Activated effector memory CD4-positive, alpha-beta T cell treated with Interleukin-2 at 50 U/mL for 16 hours (primary cell): Measurements from ENCODE around the gene FEN1.
A peak's percentile ranks its signal among the peaks of the same experiment; 100 is the strongest.

Experiments used
- DNase-seq: peaks from one replicate; pipeline ENCODE4 v3.0.0-alpha.2; 2020

Gene FEN1

GRCh38 chr11:61797263-61797944 is 4.7 kb downstream of the FEN1 start:
- DNase-seq: peak; percentile 54

DNA sequence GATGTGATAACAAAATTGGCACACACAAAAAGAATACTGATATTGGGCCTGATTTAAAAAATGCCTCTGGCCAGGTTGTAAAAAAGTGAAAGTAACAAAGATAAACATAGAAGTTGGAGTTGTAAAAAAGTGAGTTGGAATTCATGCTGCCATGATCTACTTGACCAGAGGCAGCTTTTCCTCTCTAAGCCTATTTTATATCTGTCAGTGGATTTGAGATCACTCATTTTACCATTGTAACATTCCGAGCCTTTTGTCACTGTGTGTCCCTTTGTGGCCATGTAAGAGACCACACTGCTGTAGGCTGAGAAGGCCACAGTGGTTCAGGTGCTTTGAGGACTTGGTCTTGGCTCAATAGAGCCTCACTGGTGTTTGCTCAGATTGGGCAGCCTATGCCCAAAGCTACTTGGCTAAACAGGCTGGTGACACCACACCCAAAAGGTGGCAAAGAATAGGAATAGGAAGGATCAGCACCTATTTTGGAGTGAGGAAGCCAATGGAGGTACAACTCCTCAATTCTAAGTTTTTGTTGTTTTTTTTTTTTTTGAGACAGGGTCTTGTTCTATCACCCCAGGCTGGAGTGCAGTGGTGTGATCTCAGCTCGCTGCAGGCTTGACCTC is 7.1 kb downstream of the FEN1 start:
- DNase-seq: no peak

DNA sequence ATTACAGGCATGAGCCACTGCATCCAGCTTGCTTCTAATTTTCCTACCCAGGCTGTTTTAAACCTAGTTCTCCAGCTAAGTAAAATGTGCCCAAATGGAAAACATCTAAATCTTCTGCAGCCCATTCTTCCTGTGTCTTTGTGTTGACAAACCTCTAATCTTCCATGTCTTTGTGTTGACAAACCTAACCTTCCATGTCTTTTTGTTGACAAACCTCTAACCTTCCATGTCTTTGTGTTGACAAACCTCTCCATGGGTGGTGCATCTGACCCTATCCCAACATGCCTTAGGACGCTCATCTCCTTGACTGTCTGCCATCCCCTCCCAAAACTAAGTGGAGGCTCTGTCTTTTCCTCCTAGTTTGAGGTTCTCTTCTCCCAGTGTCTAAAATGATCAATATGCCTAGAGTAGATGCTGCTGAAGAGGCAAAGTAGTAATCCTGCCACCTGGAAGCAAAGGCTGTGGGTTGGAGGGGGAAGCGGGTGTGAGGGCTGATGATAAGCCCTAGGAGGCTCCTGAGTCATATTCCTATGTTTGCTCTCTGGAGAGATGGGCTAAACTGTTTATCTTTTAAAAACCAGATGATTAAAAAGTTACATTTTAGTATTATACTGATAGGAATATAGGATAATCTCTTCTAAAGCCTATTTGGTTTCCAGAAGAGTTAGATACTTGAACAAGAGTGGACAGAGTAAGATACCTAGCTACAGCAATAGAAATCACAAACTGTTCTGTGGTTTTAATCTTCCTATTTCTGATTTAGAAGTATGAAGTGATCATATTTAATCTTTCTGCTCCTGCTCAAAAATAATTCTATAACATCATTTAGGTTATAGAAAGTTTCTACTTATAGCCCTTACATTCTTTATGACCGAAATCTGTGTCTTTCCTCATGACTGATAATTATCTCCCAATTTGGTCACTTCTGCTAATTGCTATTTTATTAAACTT is 7.9 kb downstream of the FEN1 start:
- DNase-seq: no peak

DNA sequence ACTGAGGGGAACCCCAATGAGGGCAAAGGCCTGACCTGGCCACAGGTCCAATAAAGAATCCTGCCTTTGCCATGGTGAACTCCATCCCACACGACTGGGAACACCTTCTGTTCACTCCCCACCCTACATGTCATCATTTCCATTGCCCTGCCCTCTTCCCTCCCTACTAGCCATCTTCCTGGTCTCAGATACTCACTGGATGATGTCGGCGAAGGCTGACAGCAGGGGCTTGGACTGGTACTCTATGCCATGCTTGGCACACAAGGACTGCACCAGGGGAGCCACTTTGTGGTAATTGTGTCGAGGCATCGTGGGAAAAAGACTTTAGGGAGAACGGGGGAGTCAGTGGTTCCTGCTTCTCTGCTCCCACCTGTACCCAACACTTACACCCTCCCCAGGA is 9.9 kb downstream of the FEN1 start:
- DNase-seq: no peak

- DNase-seq: no peak
These were observed 11.4 kb downstream of the FEN1 start for GRCh38 chr11:61803889-61804647.

GRCh38 chr11:61805146-61805545 is 12.4 kb downstream of the FEN1 start:
- DNase-seq: no peak

GRCh38 chr11:61806785-61807184 is 14.1 kb downstream of the FEN1 start:
- no peak for DNase-seq

GRCh38 chr11:61810671-61811175 is 18.0 kb downstream of the FEN1 start:
- no peak for DNase-seq

DNA sequence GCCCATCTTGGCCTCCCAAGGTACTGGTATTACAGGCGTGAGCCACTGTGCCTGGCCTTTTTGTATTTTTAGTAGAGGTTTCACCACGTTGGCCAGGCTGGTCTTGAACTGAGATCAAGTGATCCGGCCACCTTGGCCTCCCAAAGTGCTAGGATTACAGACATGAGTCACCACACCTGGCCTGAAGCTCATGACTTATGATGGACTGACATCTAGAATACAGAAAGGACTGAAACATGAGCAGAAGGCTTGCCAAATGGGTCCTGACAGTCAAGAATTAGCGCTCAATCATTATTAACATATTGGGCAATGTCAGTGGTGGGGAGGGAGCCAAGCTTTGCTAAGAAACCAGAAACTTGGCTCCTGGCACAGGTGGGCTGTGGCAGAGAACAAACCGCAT is 19.1 kb downstream of the FEN1 start:
- no peak for DNase-seq

- DNase-seq: no peak
These were observed 20.2 kb downstream of the FEN1 start for GRCh38 chr11:61812736-61813411.

DNA sequence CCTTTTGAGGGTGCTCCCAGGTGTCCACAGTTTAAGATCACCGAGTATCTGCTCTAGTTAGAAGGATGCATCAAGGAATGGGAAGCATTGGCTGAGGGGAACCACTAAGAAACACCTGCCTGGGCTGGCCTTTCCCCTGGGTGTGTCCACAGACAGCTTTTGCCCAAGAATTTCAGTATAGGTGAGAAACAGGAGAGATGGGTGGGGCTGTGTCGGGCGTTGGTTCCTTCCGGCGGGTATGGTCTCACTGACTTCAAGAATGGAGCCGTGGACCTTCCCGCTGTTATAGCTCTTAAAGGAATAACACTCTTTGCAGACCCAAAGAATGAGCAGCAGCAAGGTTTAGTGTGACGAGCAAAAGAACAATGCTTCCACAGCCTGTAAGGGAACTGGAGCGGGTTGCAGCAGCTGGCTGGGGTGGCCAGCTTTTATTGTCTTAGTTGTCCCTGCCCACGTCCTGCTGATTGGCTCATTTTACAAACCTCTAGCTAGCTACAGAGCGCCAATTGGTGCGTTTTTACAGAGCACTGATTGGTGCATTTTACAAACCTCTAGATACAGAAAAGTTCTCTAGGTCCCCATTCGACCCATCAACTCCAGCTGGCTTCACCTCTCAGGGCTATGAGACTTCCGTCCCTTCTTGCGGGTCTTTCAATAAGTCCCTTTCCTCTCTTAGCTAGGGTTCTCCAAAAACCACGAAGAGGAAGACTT is 21.7 kb downstream of the FEN1 start:
- no peak for DNase-seq

DNA sequence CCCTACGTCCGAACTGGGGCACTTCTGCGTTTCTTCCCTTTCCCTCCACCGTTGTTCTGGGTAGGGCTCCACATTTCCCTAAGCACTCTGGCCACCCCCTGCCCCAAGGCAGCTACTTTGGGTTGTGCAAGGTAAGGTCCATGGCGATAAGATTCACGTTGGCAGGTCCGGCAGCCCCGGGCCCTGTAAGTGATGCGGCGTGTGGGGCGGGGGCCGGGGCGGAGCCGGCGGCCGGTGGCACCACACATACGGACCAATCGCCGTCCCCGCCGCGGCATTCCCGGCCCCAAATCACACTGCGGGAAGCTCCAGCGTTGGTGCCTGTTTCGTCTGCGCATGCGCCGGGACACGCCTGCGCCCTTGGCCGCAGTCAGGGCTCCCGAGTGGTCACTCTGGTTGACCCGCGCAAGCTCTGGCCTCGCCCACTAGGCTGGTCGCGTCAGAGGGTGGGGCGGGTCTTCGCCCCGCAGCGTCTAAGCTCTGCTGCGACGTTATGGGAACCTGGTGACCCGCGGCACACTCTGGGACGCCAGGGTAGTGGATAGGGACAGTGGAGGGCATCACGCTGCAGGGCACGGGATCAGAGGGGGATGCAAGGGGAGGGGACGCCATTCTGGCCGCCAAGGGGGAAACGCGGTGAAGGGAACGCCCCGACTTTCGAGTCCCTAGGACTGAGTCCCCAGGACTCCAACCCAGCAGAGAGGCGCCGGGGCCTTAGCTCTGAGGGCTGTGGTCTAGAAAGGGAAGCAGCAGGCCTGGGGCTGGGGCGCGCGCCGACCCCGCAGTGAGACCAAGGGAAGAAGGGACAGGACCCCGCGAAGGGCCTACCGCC is 22.5 kb downstream of the FEN1 start:
- DNase-seq: no peak

GRCh38 chr11:61815790-61816735 is 23.4 kb downstream of the FEN1 start:
- peak; percentile 39 for DNase-seq

DNA sequence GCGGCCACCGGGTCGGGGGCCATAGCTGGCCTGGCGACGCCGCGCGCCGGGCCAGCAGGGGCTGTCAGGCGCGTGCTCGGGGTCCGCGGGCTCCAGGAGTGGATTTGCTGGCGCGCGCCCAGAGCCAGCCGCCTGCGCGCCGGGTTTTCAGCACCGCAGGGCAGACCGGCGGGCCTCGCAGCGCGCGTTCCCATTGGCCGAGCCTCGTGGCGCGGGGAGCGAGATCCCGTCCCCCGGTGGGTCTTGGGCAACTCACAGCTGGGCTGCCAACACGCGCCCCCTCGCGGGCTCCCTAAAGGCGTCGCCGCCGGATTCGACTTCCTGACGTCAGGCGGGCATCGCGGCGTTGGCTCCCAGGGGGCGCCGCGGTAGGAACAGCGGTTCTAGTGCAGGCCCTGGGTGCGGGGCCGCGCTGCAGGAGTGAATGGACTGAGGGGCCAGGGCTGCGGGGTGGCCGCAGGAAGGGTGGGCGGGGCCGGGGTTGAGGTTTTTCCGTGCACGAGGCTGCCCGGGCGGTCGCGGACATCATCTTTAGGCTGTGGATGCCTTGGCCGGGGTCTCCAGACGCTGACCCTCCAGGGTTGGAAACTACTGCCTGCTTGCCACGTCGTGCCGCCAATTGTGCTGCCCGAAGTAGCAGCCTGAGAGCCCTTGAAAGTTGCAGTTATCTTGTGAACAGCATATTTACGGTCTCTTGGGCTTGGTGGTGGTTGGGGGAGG is 24.2 kb downstream of the FEN1 start, which contains the start of gene FADS1:
Gene FADS1, minus strand, starts transcription at position 268 of the 720 bp plus-strand sequence. Its CDS starts 74 bp downstream, at position 194.
- DNase-seq: peak; percentile 43

DNA sequence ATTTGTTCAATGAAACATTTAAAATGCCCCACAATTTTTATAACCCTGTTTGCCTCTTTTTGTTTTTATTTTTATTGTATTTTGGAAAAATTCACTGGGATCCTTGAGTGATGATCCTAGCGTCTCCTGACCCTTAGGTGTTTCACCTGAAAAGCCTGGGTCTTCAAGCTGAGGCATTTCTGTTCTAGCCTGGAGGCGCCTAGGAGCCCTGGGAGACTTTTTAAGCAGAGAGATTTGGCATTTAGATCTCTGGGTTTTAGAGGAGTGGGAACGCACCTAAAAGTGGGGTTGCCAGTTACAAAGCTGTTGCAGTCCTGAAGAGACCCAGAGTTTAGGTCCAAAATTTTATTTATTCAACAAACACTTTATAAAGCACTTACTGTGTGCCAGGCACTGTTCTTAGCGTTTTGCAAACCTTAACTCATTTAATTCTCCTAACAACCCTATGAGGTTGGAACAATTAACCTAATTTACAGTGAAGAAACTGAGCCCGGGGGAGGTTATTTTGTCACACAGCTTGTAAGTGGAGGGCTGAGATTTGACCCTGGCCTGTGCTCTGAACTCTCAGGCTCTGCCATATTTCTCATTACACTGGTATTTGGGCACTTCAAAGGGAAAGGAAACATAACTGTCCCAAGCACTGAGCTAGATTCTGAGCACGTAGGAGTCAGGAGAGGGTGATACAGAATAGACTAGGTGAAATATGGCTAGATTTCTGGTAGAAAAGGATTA is 24.9 kb downstream of the FEN1 start:
- DNase-seq: no peak

DNA sequence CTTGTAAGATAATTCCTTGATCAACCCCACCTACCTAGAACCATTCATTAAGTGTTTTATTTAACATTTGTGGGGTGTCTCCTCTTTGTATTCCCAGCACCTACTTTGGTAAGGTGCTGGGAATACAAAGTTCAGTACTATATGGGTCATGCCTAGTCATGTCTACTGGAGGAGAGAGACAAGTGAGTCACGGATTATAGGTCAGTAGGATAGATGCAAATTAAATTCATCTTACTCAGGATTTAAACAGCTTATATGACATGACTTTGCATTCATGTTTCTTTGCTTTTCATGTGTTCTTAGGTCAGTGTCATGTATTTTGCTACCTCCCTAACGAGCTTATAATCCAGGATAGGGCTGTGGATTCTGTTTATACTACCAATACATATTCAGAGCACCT is 27.5 kb downstream of the FEN1 start:
- no peak for DNase-seq

GRCh38 chr11:61826930-61827570 is 34.3 kb downstream of the FEN1 start:
- DNase-seq: no peak
